ENCODE measurements around the gene TRAK1.

DNA sequence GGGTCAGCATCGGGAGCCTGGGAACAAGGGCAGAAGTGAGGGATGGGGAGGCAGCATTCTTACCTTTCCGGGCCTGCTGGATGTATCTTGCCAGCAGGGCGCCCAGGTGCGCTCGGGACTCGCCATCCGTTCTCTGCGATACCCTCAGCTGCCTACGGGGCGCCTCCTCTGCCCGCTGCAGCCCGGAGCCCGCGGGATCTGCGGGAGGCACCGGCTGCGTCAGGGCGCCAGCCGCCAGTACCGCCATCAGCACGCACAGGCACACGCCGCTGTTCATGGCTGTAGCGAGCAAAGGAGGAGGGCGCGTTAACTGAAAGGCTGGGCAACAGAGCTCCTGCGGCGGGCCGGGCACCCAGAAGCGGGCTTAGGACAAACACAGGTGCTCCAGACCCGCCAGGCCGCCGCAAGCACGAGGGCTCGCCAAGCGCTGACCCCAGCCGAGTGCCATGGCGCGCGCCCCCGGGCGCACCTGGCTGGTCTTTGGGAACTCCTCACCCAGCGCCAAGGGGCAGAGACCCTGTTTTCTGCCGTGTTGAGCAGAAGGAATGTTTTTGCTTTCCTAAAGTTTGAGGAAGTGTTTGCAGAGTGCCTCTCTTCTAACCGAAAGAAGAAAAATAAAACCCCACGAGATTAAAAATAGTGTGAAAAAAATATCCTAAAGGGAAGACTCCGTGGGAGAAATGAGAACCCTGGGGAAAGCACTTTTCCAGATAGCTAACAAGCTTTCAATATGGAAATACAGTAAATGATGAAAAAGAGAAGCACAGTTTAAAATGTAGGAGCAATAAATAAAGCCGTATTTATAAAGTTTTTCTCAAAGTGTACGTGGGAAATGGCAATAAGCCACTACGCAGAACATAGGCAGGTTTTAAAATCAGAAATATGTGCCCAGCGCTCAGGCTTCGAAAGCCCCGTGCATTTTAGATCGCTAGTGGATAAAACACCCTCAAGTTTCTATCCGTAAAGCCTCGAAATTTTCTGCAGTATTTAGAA lies 172.5 kb downstream of the TRAK1 start:
- TF ChIP-seq POLR2A (IDR thresholded peaks at IDR 0.05) (no peak), POLR2AphosphoS5 (IDR thresholded peaks at IDR 0.05) (no peak)
- TF ChIP-seq, protein P1, sequence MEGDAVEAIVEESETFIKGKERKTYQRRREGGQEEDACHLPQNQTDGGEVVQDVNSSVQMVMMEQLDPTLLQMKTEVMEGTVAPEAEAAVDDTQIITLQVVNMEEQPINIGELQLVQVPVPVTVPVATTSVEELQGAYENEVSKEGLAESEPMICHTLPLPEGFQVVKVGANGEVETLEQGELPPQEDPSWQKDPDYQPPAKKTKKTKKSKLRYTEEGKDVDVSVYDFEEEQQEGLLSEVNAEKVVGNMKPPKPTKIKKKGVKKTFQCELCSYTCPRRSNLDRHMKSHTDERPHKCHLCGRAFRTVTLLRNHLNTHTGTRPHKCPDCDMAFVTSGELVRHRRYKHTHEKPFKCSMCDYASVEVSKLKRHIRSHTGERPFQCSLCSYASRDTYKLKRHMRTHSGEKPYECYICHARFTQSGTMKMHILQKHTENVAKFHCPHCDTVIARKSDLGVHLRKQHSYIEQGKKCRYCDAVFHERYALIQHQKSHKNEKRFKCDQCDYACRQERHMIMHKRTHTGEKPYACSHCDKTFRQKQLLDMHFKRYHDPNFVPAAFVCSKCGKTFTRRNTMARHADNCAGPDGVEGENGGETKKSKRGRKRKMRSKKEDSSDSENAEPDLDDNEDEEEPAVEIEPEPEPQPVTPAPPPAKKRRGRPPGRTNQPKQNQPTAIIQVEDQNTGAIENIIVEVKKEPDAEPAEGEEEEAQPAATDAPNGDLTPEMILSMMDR (IDR thresholded peaks at IDR 0.05) = no peak
